Gastroesophageal sphincter (tissue), 3 donors: ENCODE measurements around the gene SLC23A2.

Experiments used
- EP300 ChIP-seq: sonication (generic); formaldehyde crosslinking; IDR thresholded peaks from one replicate; pipeline ENCODE4 v1.6.1; 2017; ENCODE audit warnings: antibody characterized with exemption, mild to moderate bottlenecking
- POLR2A ChIP-seq, 2 donors: fragments of 450-650 bp; IDR thresholded peaks; one replicate each; pipeline ENCODE4 v1.6.1; 2017; ENCODE audit warnings: antibody characterized with exemption in 2 of 2, mild to moderate bottlenecking in 2 of 2, moderate library complexity in 1 of 2
- TF ChIP-seq, protein P1 (sequence below), 4 experiments: fragments of 200-600 bp in 2 of 4; fragments of 450-650 bp in 2 of 4; sonication (generic) in 1 of 4; IDR thresholded peaks; one replicate each; pipeline ENCODE4 v1.5.1; 2017 to 2019; ENCODE audit warnings: antibody characterized with exemption in 4 of 4, mild to moderate bottlenecking in 2 of 4, moderate library complexity in 2 of 4

DNA sequence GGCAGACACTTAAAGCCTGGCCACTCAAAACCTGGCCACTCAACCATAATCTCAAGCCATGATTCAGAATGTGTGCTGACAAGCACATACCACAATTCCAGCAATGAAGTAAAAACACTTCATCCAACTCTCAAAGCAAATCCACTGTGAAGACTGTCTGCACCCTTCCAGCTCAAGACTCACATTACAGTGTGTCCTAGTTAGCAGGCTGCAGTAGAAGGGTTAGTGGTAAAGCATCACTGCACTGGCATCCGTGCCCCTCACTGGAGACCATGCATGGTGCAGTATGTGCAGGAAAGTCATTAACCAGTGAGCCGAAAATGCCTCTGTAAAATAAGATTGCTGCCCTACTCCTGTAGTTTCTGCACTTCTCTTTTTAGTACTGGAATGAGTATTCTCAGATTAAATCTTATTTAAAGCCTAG, 43.4 kb downstream of the SLC23A2 start:
- TF ChIP-seq, protein P1, sequence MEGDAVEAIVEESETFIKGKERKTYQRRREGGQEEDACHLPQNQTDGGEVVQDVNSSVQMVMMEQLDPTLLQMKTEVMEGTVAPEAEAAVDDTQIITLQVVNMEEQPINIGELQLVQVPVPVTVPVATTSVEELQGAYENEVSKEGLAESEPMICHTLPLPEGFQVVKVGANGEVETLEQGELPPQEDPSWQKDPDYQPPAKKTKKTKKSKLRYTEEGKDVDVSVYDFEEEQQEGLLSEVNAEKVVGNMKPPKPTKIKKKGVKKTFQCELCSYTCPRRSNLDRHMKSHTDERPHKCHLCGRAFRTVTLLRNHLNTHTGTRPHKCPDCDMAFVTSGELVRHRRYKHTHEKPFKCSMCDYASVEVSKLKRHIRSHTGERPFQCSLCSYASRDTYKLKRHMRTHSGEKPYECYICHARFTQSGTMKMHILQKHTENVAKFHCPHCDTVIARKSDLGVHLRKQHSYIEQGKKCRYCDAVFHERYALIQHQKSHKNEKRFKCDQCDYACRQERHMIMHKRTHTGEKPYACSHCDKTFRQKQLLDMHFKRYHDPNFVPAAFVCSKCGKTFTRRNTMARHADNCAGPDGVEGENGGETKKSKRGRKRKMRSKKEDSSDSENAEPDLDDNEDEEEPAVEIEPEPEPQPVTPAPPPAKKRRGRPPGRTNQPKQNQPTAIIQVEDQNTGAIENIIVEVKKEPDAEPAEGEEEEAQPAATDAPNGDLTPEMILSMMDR (IDR thresholded peaks at IDR 0.05): no peak
- TF ChIP-seq POLR2A (IDR thresholded peaks at IDR 0.05) (no peak), EP300 (no peak)
